OCI-LY7 (cell line): ENCODE measurements around the gene ATAD3C. TPM values are rescaled to one million over a fixed set of nuclear protein-coding genes. Genes with fewer than 3 reads are reported as not detected.

ENCODE experiments used
- BruUV-seq: library from RNA; stranded (reverse); fragments of 400-500 nt; replicated peaks from 2 replicates; lab custom pipeline; 2021; lab: Mats Ljungman, UMichigan
- CTCF ChIA-PET: fragments of 300-600 bp; sonication (Branson Sonifier 250); formaldehyde crosslinking; loops from one replicate; lab custom pipeline; 2022; ENCODE audit warnings: antibody characterized with exemption; ENCODE audit not compliant: unreplicated experiment; lab: Charles Lee
- POLR2A ChIA-PET: fragments of 300-600 bp; sonication (Branson Sonifier 250); formaldehyde crosslinking; loops from one replicate; lab custom pipeline; 2022; ENCODE audit warnings: antibody characterized with exemption; lab: Charles Lee
- DNase-seq: peaks from one replicate; pipeline ENCODE4 v3.0.0-alpha.2; 2015; ENCODE audit warnings: low spot score
- H2AFZ ChIP-seq: fragments of 200-600 bp; sonication (generic), shearing (Covaris generic); 2 replicates; pipeline ENCODE4 v1.6.1; 2014; ENCODE audit warnings: mild to moderate bottlenecking, antibody characterized with exemption, low read length, moderate library complexity
- H3K27ac ChIP-seq: fragments of 200-600 bp; sonication (generic); 2 replicates; pipeline ENCODE4 v1.5.1; 2014; ENCODE audit warnings: mixed run types, low read depth, mild to moderate bottlenecking, moderate library complexity, low read length, inconsistent platforms; ENCODE audit not compliant: poor library complexity, severe bottlenecking
- H3K36me3 ChIP-seq: fragments of 200-600 bp; sonication (generic); 2 replicates; pipeline ENCODE4 v1.6.1; 2014; ENCODE audit warnings: mild to moderate bottlenecking, antibody characterized with exemption, low read length, moderate library complexity, mixed read lengths; ENCODE audit not compliant: insufficient read depth
- H3K4me1 ChIP-seq: fragments of 200-600 bp; sonication (generic); 2 replicates; pipeline ENCODE4 v1.5.1; 2014; ENCODE audit warnings: mild to moderate bottlenecking, low read length; ENCODE audit not compliant: insufficient read depth, poor library complexity, severe bottlenecking
- H3K4me2 ChIP-seq: fragments of 200-600 bp; sonication (generic); 2 replicates; pipeline ENCODE4 v1.6.1; 2014; ENCODE audit warnings: mild to moderate bottlenecking, low read length
- H3K4me3 ChIP-seq: fragments of 200-600 bp; sonication (generic); 2 replicates; pipeline ENCODE4 v1.5.1; 2014; ENCODE audit warnings: mild to moderate bottlenecking, low read depth, low read length; ENCODE audit not compliant: poor library complexity, severe bottlenecking
- H3K79me2 ChIP-seq: fragments of 200-600 bp; sonication (generic); 2 replicates; pipeline ENCODE4 v1.6.1; 2016; ENCODE audit warnings: low read depth, mild to moderate bottlenecking, low read length, moderate library complexity, mixed read lengths; ENCODE audit not compliant: insufficient read depth
- H3K9me2 ChIP-seq: fragments of 200-600 bp; sonication (generic); 2 replicates; pipeline ENCODE4 v1.6.1; 2016; ENCODE audit warnings: mild to moderate bottlenecking, low read length, mixed read lengths; ENCODE audit not compliant: insufficient read depth
- H3K9me3 ChIP-seq: fragments of 200-600 bp; sonication (generic); 2 replicates; pipeline ENCODE4 v1.6.1; 2014; ENCODE audit warnings: mild to moderate bottlenecking, mixed run types, low read length, mixed read lengths
- H4K20me1 ChIP-seq: fragments of 200-600 bp; sonication (generic); 2 replicates; pipeline ENCODE4 v1.6.1; 2014; ENCODE audit warnings: mild to moderate bottlenecking, antibody characterized with exemption, low read length, moderate library complexity, mixed read lengths; ENCODE audit not compliant: insufficient read depth
- EZH2phosphoT487 ChIP-seq: fragments of 200-600 bp; sonication (generic); IDR thresholded peaks from 2 replicates; pipeline ENCODE4 v1.6.1; 2018; ENCODE audit warnings: low read depth, borderline replicate concordance, mild to moderate bottlenecking, mixed run types, antibody characterized with exemption, low read length, moderate library complexity, mixed read lengths
- intact Hi-C: fragments of 100-400 bp; cut with micrococcal nuclease; formaldehyde crosslinking; loops from one replicate; pipeline ENCODE4 v1.10.0; 2022; ENCODE audit not compliant: unreplicated experiment
- total RNA-seq, 2 experiments: library from RNA; depleted of rRNA in 1 of 2; stranded (reverse); fragments of >200 nt in 1 of 2; shearing (Covaris generic) in 1 of 2; gene quantifications; 2 replicates each; pipeline ENCODE4 v1.2.3, GENCODE V29; 2014 to 2022
- TF ChIP-seq, protein P1 (sequence below): fragments of 200-600 bp; sonication (generic); conservative IDR thresholded peaks from 2 replicates; pipeline ENCODE4 v1.5.1; 2014; ENCODE audit warnings: mild to moderate bottlenecking, antibody characterized with exemption, low read length, moderate library complexity, mixed read lengths

ATAD3C gene
- total RNA-seq, 2 experiments from 2014 or later, result 1.6 to 3.0 TPM

DNA sequence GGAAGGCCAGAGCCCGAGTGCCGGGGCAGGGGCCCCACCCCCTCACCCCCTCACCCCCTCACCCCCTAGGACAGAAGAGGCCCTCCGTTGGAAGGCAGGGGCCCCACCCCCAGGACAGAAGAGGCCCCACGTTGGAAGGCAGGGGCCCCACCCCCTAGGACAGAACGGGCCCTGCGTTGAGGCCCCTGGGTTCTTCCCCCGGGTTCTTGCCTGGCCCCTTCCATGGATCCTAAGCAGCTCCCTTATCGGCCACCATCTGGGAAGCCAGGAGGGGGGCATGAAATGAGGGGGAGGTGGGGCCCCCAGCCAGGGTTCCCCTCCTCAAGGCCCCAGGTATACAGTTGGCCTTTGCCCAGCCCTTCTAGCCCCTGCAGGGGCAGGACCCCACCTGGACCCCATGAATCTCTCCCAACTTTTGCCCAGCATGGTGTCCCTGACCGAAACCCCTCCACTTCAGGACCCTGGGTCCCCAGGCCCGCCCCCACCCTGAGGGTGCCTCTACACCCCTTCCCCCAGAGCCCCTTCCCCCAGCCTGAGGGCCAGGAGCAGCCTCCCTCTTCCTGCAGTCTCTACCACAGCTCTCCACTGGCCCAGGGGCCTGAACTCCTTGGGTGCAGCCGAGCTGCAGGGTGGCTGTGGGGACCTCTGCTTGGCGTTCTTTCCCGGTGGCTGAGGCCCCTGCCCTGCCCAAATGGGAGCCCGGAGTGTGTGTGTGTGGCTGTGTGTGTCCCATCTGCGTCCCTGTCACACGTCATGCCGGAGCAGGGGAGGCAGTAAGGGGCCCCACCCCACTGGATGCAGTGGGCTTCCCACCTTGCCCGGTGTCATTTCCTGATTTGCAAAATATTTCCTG, 18.3 kb upstream of the ATAD3C start:
- intact Hi-C loops, result no loop called here
- Histone ChIP-seq H3K9me2 (no peaks in the 10 kb centered on the region), H3K4me3 (no peak overlapping the region), H2AFZ (no peak overlapping the region), H3K4me2 (no peak overlapping the region), H3K36me3 (no peaks in the 10 kb centered on the region), H3K4me1 (no peaks in the 10 kb centered on the region), H3K79me2 (no peaks in the 10 kb centered on the region), H4K20me1 (no peaks in the 10 kb centered on the region), H3K27ac (no peak overlapping the region), H3K9me3 (no peaks in the 10 kb centered on the region)
- TF ChIP-seq, protein P1, sequence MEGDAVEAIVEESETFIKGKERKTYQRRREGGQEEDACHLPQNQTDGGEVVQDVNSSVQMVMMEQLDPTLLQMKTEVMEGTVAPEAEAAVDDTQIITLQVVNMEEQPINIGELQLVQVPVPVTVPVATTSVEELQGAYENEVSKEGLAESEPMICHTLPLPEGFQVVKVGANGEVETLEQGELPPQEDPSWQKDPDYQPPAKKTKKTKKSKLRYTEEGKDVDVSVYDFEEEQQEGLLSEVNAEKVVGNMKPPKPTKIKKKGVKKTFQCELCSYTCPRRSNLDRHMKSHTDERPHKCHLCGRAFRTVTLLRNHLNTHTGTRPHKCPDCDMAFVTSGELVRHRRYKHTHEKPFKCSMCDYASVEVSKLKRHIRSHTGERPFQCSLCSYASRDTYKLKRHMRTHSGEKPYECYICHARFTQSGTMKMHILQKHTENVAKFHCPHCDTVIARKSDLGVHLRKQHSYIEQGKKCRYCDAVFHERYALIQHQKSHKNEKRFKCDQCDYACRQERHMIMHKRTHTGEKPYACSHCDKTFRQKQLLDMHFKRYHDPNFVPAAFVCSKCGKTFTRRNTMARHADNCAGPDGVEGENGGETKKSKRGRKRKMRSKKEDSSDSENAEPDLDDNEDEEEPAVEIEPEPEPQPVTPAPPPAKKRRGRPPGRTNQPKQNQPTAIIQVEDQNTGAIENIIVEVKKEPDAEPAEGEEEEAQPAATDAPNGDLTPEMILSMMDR, result no peak
- no peak for TF ChIP-seq EZH2phosphoT487
- BruUV-seq, result no TSS peak
- POLR2A ChIA-PET, result no interaction called here
- no peak for DNase-seq
- CTCF ChIA-PET, result interaction anchor here (0.5 kb wide), 1 partner anchor 882 kb away, joined by 3 read pairs; no protein-coding TSS in a partner anchor

DNA sequence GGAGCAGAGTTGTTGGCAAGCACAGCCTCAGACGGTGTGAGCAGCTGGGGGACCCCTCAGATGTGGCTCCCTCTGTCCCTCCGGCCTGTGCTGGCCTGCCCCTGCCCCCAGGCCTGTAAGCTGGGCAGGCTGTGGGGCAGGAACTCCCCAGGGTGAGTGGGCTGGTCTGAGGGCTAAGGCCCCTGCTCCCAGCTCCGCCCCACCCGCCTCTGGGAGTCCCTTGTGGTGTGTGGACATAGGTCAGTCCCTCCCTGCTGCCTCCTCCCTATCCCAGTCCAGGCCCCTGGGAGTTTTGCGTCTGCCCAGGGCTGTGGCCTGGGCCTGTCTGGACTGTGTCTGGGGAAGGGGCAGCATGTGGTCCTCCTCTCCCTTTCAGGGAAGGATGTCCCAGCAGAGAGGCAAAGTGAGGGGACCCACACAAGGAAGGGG, 17.6 kb upstream of the ATAD3C start:
- ChIA-PET CTCF (no interaction called here), POLR2A (no interaction called here)

More for the DNA sequence above, 17.6 kb upstream of the ATAD3C start:
- Histone ChIP-seq H3K79me2 (no peaks in the 10 kb centered on the region), H3K4me2 (no peak overlapping the region), H4K20me1 (no peaks in the 10 kb centered on the region), H3K9me2 (no peaks in the 10 kb centered on the region), H3K4me1 (no peaks in the 10 kb centered on the region), H3K9me3 (no peaks in the 10 kb centered on the region), H2AFZ (no peak overlapping the region), H3K4me3 (no peak overlapping the region), H3K27ac (no peak overlapping the region), H3K36me3 (no peaks in the 10 kb centered on the region)
- intact Hi-C loops, result no loop called here
- DNase-seq, result no peak
- no TSS peak for BruUV-seq
- TF ChIP-seq EZH2phosphoT487, result no peak
- TF ChIP-seq, protein P1, result no peak
